Heart right ventricle (tissue), 16 donors: Measurements from ENCODE around the gene PKNOX2. TPM values are rescaled to one million over a fixed set of nuclear protein-coding genes. Genes with fewer than 3 reads are reported as not detected.

Experiments
- ATAC-seq, 8 donors: fragments of 200-7000 bp; cut with Tn5 transposase; one replicate each; pipeline ENCODE4 v1.9.1; 2020; ENCODE audit warnings: mild to moderate bottlenecking in 8 of 8, moderate library complexity in 8 of 8, moderate number of reproducible peaks in 1 of 8
- DNase-seq, 2 donors: peaks; one replicate each; pipeline ENCODE4 v3.0.0-alpha.2; 2020
- H3K27ac ChIP-seq, 10 donors: fragments of 200-600 bp; sonication (generic) in 2 of 10; one replicate each; pipeline versions ENCODE4 v1.5.0 to v1.8.0; 2020 to 2022; ENCODE audit warnings: mild to moderate bottlenecking in 3 of 10
- H3K27me3 ChIP-seq, 7 donors: fragments of 200-600 bp; one replicate each; pipeline ENCODE4 v1.8.0; 2021 to 2022; ENCODE audit warnings: mild to moderate bottlenecking in 2 of 7
- H3K36me3 ChIP-seq, 9 donors: fragments of 200-600 bp; sonication (generic) in 1 of 9; one replicate each; pipeline versions ENCODE4 v1.5.0 to v1.8.0; 2020 to 2022; ENCODE audit warnings: mild to moderate bottlenecking in 2 of 9
- H3K4me1 ChIP-seq, 9 donors: fragments of 200-600 bp; sonication (generic) in 1 of 9; one replicate each; pipeline versions ENCODE4 v1.5.0 to v1.8.0; 2020 to 2022; ENCODE audit warnings: mild to moderate bottlenecking in 4 of 9
- H3K4me3 ChIP-seq, 10 donors: fragments of 200-600 bp; sonication (generic) in 2 of 10; one replicate each; pipeline versions ENCODE4 v1.5.0 to v1.8.0; 2020 to 2022; ENCODE audit warnings: mild to moderate bottlenecking in 7 of 10, moderate library complexity in 2 of 10
- H3K9me3 ChIP-seq, 11 donors: fragments of 200-600 bp in 10 of 11; sonication (generic) in 2 of 11; one replicate each; pipeline versions ENCODE4 v1.5.0 to v1.8.0; 2013 to 2022; ENCODE audit warnings: mild to moderate bottlenecking in 2 of 11, control low read depth in 1 of 11, moderate library complexity in 1 of 11
- CTCF ChIP-seq, 9 donors: fragments of 200-600 bp; sonication (generic) in 2 of 9; IDR thresholded peaks; one replicate each; pipeline versions ENCODE4 v1.5.0 to v1.8.0; 2021 to 2022; ENCODE audit warnings: antibody characterized with exemption in 9 of 9, mild to moderate bottlenecking in 5 of 9, moderate library complexity in 1 of 9
- WGBS, 2 donors: extraction: QIAGEN DNeasy Blood & Tissue Kit; methylation state at CpG; one replicate each; pipeline ENCODE4 v1.1.7; 2013; ENCODE audit warnings: inconsistent platforms in 1 of 2; 5-methylcytosine and 5-hydroxymethylcytosine counted together
- intact Hi-C, 10 donors: fragments of 100-400 bp; cut with DNase I; formaldehyde crosslinking; loops; one replicate each; pipeline versions ENCODE4 v1.11.1 to v1.14.2; 2022
- polyA plus RNA-seq, 2 donors: library from polyadenylated mRNA; stranded (reverse); fragments of 200-250 nt; gene quantifications; one replicate each; pipeline ENCODE4 v1.2.3, GENCODE V29; 2013
- total RNA-seq, 10 donors: library from RNA; stranded (reverse); fragmentation: NEBNext Ultra II Directional in 3 of 10; extraction: Animal tissue kit (Norgen Biotek cat#: 25700) in 3 of 10; gene quantifications; one replicate each; pipeline versions ENCODE4 v1.2.1 to v1.2.4, GENCODE V29; 2021 to 2023
- donor health status: Arrhythmogenic right ventricular cardiomyopathy.
- donor health status: ischemic (EF 13 %, LVEDD 7.1; RV severe dilation, severe dysfunction).
- donor health status: healthy with polysubstance abuse.
- donor health status: DM: no; HTN: yes; CAD: no.
- donor health status: DM: no; HTN: no; CAD: no.
- donor health status: ischemic (EF 25% LVEDD 6.9; RV normal size, moderate dysfunction).
- donor health status: ischemic (EF 25% LVEDD 5.7; RV mildly dilated, moderate dysfunction).
- donor health status: healthy.
- donor health status: DM: yes; HTN: yes; CAD: no.
- donor health status: Ischemic cardiomyopathy.
- donor health status: ischemic (EF 35%, LVEDD 5.7; RV mildly dilated, moderate dysfunction).
- donor health status: nonischemic (EF 11% LVEDD 7.7; RV severe dilation, severe dysfunction).
- donor health status: DM: yes; HTN: yes; CAD: no.
- donor health status: PGD.
- donor health status: ischemic (EF 29% LVEDD 5.4; RV normal size, mild dysfunction).
- donor health status: nonischemic (EF 23%, LVEDD 6.1; RV moderate dilation, normal function).

Gene PKNOX2
- total and polyA plus RNA-seq, 12 donors, result 2.5 to 5.8 (median 4.5) TPM

GRCh38 chr11:125364121-125364826 lies 199.7 kb downstream of the PKNOX2 start:
- H3K9me3 ChIP-seq, result no peaks in the 10 kb centered on the region
- H3K27me3 ChIP-seq, result no peaks in the 10 kb centered on the region
- no peak overlapping the region for H3K4me3 ChIP-seq
- H3K27ac ChIP-seq, result no peak overlapping the region
- DNase-seq, result no peak
- no peak for ATAC-seq
- intact Hi-C loops, result no loop called here
- TF ChIP-seq CTCF (IDR thresholded peaks at IDR 0.05), result no peak
- peaks cover 0 to 5% (median 0%) of the 10 kb centered on the region in 9 donors for H3K36me3 ChIP-seq
- H3K4me1 ChIP-seq, result peaks cover 0 to 7% (median 0%) of the 10 kb centered on the region in 9 donors
- 74 to 76% methylated on average over 11 of the region's 11 CpGs for WGBS, 2 donors

- intact Hi-C loops, result no loop called here
- DNase-seq (no peak), ATAC-seq (no peak)
- peaks cover 0 to under 1% (median 0%) of the 10 kb centered on the region in 7 donors for H3K27me3 ChIP-seq
- no peak for TF ChIP-seq CTCF (IDR thresholded peaks at IDR 0.05)
- H3K9me3 ChIP-seq, result no peaks in the 10 kb centered on the region
- H3K4me3 ChIP-seq, result no peak overlapping the region
- H3K27ac ChIP-seq, result no peak overlapping the region
- H3K36me3 ChIP-seq, result peaks cover 0 to 5% (median 0%) of the 10 kb centered on the region in 9 donors
- H3K4me1 ChIP-seq, result peaks cover 0 to 15% (median 0%) of the 10 kb centered on the region in 9 donors
- 78 to 84% methylated on average over 7 of the region's 7 CpGs for WGBS, 2 donors
Observed at GRCh38 chr11:125365196-125365931, 200.8 kb downstream of the PKNOX2 start.

- H3K9me3 ChIP-seq, result no peaks in the 10 kb centered on the region
- ATAC-seq (no peak), DNase-seq (no peak)
- no peak for TF ChIP-seq CTCF (IDR thresholded peaks at IDR 0.05)
- peaks cover 0 to 20% (median 3%) of the 10 kb centered on the region in 9 donors for H3K4me1 ChIP-seq
- 89 to 91% methylated on average over 8 of the region's 8 CpGs for WGBS, 2 donors
- no peak overlapping the region for H3K27ac ChIP-seq
- peaks cover 0 to 5% (median 0%) of the 10 kb centered on the region in 9 donors for H3K36me3 ChIP-seq
- peaks cover 0 to 20% (median 0%) of the 10 kb centered on the region in 7 donors for H3K27me3 ChIP-seq
- no peak overlapping the region for H3K4me3 ChIP-seq
- intact Hi-C loops, result no loop called here
Observed at GRCh38 chr11:125367710-125368109, 203.2 kb downstream of the PKNOX2 start.

GRCh38 chr11:125368757-125369156 lies 204.2 kb downstream of the PKNOX2 start:
- 56 to 76% methylated on average over 4 of the region's 4 CpGs for WGBS, 2 donors
- H3K4me3 ChIP-seq, result no peak overlapping the region
- no peaks in the 10 kb centered on the region for H3K9me3 ChIP-seq
- H3K4me1 ChIP-seq, result peaks cover 0 to 30% (median 13%) of the 10 kb centered on the region in 9 donors
- H3K27me3 ChIP-seq, result peaks cover 0 to 20% (median 0%) of the 10 kb centered on the region in 7 donors
- no peak for DNase-seq
- intact Hi-C loops, result loop anchor here in 1 of 10 donors (1.0 kb wide), 1 partner anchor 30 kb away; no protein-coding TSS in a partner anchor
- no peak overlapping the region for H3K27ac ChIP-seq
- ATAC-seq, result no peak
- H3K36me3 ChIP-seq, result peaks cover 0 to 5% (median 0%) of the 10 kb centered on the region in 9 donors
- TF ChIP-seq CTCF (IDR thresholded peaks at IDR 0.05), result no peak
